SJSA1 (cell line): ENCODE data around the gene SPECC1L. TPM values are rescaled to one million over a fixed set of nuclear protein-coding genes. Genes with fewer than 3 reads are reported as not detected.

Experiments
- DNase-seq, 2 experiments: peaks; one replicate each; pipeline ENCODE4 v3.0.0-alpha.2; 2015 to 2020; ENCODE audit warnings: low spot score in 2 of 2, low read depth in 1 of 2
- H3K27ac ChIP-seq: fragments of 250-450 bp; sonication (Bioruptor Pico); 2 replicates; pipeline ENCODE4 v1.5.1; 2020; ENCODE audit warnings: mild to moderate bottlenecking, moderate library complexity
- H3K27me3 ChIP-seq: fragments of 250-450 bp; sonication (Bioruptor Pico); replicated peaks from 2 replicates; pipeline ENCODE4 v1.5.1; 2020; ENCODE audit warnings: mild to moderate bottlenecking, moderate library complexity
- H3K36me3 ChIP-seq: fragments of 250-450 bp; sonication (Bioruptor Pico); 2 replicates; pipeline ENCODE4 v1.5.1; 2020; ENCODE audit warnings: mild to moderate bottlenecking
- H3K4me1 ChIP-seq: fragments of 250-450 bp; sonication (Bioruptor Pico); replicated peaks from 2 replicates; pipeline ENCODE4 v1.6.1; 2021; ENCODE audit warnings: mild to moderate bottlenecking
- H3K4me3 ChIP-seq: fragments of 250-450 bp; sonication (Bioruptor Pico); 2 replicates; pipeline ENCODE4 v1.5.1; 2020; ENCODE audit warnings: mild to moderate bottlenecking
- H3K9me3 ChIP-seq: fragments of 250-450 bp; sonication (Bioruptor Pico); replicated peaks from 2 replicates; pipeline ENCODE4 v1.5.1; 2020; ENCODE audit warnings: mild to moderate bottlenecking
- total RNA-seq: library from RNA; depleted of rRNA; stranded (reverse); fragments of >200 nt; shearing (Covaris generic); gene quantifications from 2 replicates; pipeline ENCODE4 v1.2.3, GENCODE V29; 2014

SPECC1L gene
- total RNA-seq, 1 experiment from 2014 or later, result 42.4 TPM

GRCh38 chr22:24357547-24357946 lies 86.9 kb downstream of the SPECC1L start:
- Histone ChIP-seq H3K4me3 (no peak overlapping the region), H3K27ac (no peak overlapping the region), H3K4me1 (no peaks in the 10 kb centered on the region; the same call in 1 of the 2 replicates), H3K36me3 (peaks cover 70% of the 10 kb centered on the region), H3K9me3 (no peaks in the 10 kb centered on the region), H3K27me3 (no peaks in the 10 kb centered on the region)
- DNase-seq, result no peak

- Histone ChIP-seq H3K9me3 (no peaks in the 10 kb centered on the region), H3K4me1 (no peaks in the 10 kb centered on the region; the same call in 1 of the 2 replicates), H3K27me3 (no peaks in the 10 kb centered on the region), H3K27ac (no peak overlapping the region), H3K36me3 (peaks cover 70% of the 10 kb centered on the region), H3K4me3 (no peak overlapping the region)
- no peak for DNase-seq
These were observed 87.6 kb downstream of the SPECC1L start for GRCh38 chr22:24358105-24358836.

GRCh38 chr22:24359452-24360120 lies 89.0 kb downstream of the SPECC1L start:
- Histone ChIP-seq H3K27ac (no peak overlapping the region), H3K9me3 (no peaks in the 10 kb centered on the region), H3K4me3 (no peak overlapping the region)

GRCh38 chr22:24361976-24362646 lies 91.5 kb downstream of the SPECC1L start:
- no peaks in the 10 kb centered on the region for H3K9me3 ChIP-seq
- H3K36me3 ChIP-seq, result peaks cover 71% of the 10 kb centered on the region
- H3K4me3 ChIP-seq, result no peak overlapping the region
- no peaks in the 10 kb centered on the region for H3K27me3 ChIP-seq
- DNase-seq, result no peak
- H3K4me1 ChIP-seq, result peaks cover 8% of the 10 kb centered on the region
- no peak overlapping the region for H3K27ac ChIP-seq

More at GRCh38 chr22:24359452-24360120, 89.0 kb downstream of the SPECC1L start:
- Histone ChIP-seq H3K4me1 (no peaks in the 10 kb centered on the region; the same call in 1 of the 2 replicates), H3K36me3 (peaks cover 62% of the 10 kb centered on the region), H3K27me3 (no peaks in the 10 kb centered on the region)
- no peak for DNase-seq

GRCh38 chr22:24363243-24363642 lies 92.6 kb downstream of the SPECC1L start:
- Histone ChIP-seq H3K9me3 (no peaks in the 10 kb centered on the region), H3K27ac (no peak overlapping the region), H3K27me3 (no peaks in the 10 kb centered on the region), H3K36me3 (peaks cover 77% of the 10 kb centered on the region), H3K4me3 (no peak overlapping the region), H3K4me1 (peaks cover 18% of the 10 kb centered on the region)
- DNase-seq, result no peak

GRCh38 chr22:24366701-24367100 lies 96.1 kb downstream of the SPECC1L start:
- no peak overlapping the region for H3K4me3 ChIP-seq
- no peak for DNase-seq
- peaks cover 77% of the 10 kb centered on the region for H3K36me3 ChIP-seq
- peaks cover 26% of the 10 kb centered on the region for H3K4me1 ChIP-seq
- no peaks in the 10 kb centered on the region for H3K27me3 ChIP-seq
- H3K9me3 ChIP-seq, result no peaks in the 10 kb centered on the region
- H3K27ac ChIP-seq, result no peak overlapping the region

- Histone ChIP-seq H3K4me3 (no peak overlapping the region), H3K9me3 (no peaks in the 10 kb centered on the region), H3K36me3 (peaks cover 76% of the 10 kb centered on the region), H3K4me1 (peaks cover 26% of the 10 kb centered on the region), H3K27ac (no peak overlapping the region; the same call in 1 of the 2 replicates), H3K27me3 (no peaks in the 10 kb centered on the region)
- no peak for DNase-seq
These were observed 97.2 kb downstream of the SPECC1L start for GRCh38 chr22:24367841-24368240.

- peak in 1 of 2 experiments; percentile 17 for DNase-seq
- no peaks in the 10 kb centered on the region for H3K9me3 ChIP-seq
- peaks cover 74% of the 10 kb centered on the region for H3K36me3 ChIP-seq
- H3K27ac ChIP-seq, result no peak overlapping the region
- H3K4me3 ChIP-seq, result no peak overlapping the region
- peaks cover 26% of the 10 kb centered on the region for H3K4me1 ChIP-seq
- no peaks in the 10 kb centered on the region for H3K27me3 ChIP-seq
These were observed 99.8 kb downstream of the SPECC1L start for GRCh38 chr22:24370401-24370800.

- Histone ChIP-seq H3K4me3 (no peak overlapping the region), H3K9me3 (no peaks in the 10 kb centered on the region), H3K27ac (no peak overlapping the region), H3K4me1 (no peaks in the 10 kb centered on the region), H3K27me3 (no peaks in the 10 kb centered on the region), H3K36me3 (peaks cover 64% of the 10 kb centered on the region)
- no peak for DNase-seq
These were observed 105.4 kb downstream of the SPECC1L start for GRCh38 chr22:24376002-24376401.

- Histone ChIP-seq H3K4me3 (no peak overlapping the region), H3K4me1 (no peaks in the 10 kb centered on the region), H3K9me3 (no peaks in the 10 kb centered on the region), H3K36me3 (peaks cover 59% of the 10 kb centered on the region), H3K27ac (no peak overlapping the region), H3K27me3 (no peaks in the 10 kb centered on the region)
- DNase-seq, result no peak
These were observed 106.0 kb downstream of the SPECC1L start for GRCh38 chr22:24376586-24376985.

- H3K36me3 ChIP-seq, result peaks cover 44% of the 10 kb centered on the region
- no peaks in the 10 kb centered on the region for H3K4me1 ChIP-seq
- H3K27ac ChIP-seq, result no peak overlapping the region
- no peaks in the 10 kb centered on the region for H3K9me3 ChIP-seq
- DNase-seq, result no peak
- H3K27me3 ChIP-seq, result no peaks in the 10 kb centered on the region
- no peak overlapping the region for H3K4me3 ChIP-seq
These were observed 108.9 kb downstream of the SPECC1L start for GRCh38 chr22:24379536-24379935.

- Histone ChIP-seq H3K4me1 (no peaks in the 10 kb centered on the region), H3K27ac (no peak overlapping the region), H3K4me3 (no peak overlapping the region), H3K9me3 (no peaks in the 10 kb centered on the region), H3K36me3 (peaks cover 37% of the 10 kb centered on the region), H3K27me3 (no peaks in the 10 kb centered on the region)
- no peak for DNase-seq
These were observed 109.7 kb downstream of the SPECC1L start for GRCh38 chr22:24380220-24380904.

GRCh38 chr22:24380905-24381230 lies 110.2 kb downstream of the SPECC1L start:
- H3K27me3 ChIP-seq, result no peaks in the 10 kb centered on the region
- H3K27ac ChIP-seq, result no peak overlapping the region
- DNase-seq, result no peak

More at GRCh38 chr22:24380905-24381230, 110.2 kb downstream of the SPECC1L start:
- H3K9me3 ChIP-seq, result no peaks in the 10 kb centered on the region
- H3K4me3 ChIP-seq, result no peak overlapping the region
- no peaks in the 10 kb centered on the region for H3K4me1 ChIP-seq
- H3K36me3 ChIP-seq, result peaks cover 32% of the 10 kb centered on the region
